K562 (cell line): ENCODE results near the gene MGAT5. TPM values are rescaled to one million over a fixed set of nuclear protein-coding genes. Genes with fewer than 3 reads are reported as not detected.

ENCODE experiments used
- ATAC-seq: fragments of 200-7000 bp; cut with Tn5 transposase; 3 replicates; pipeline ENCODE4 v1.9.1; 2020; ENCODE audit warnings: moderate library complexity
- BruUV-seq: library from RNA; stranded (reverse); fragments of 400-500 nt; replicated peaks from 2 replicates; lab custom pipeline; 2021; lab: Mats Ljungman, UMichigan
- CTCF ChIA-PET: fragments of 300-600 bp; formaldehyde crosslinking; extraction: SDS; loops from one replicate; lab custom pipeline; 2021; ENCODE audit warnings: low intra/inter-chr PET ratio; lab: Yijun Ruan, JAX
- POLR2A ChIA-PET: fragments of 300-600, 350-650 bp; sonication (Branson Sonifier 250); formaldehyde crosslinking; extraction: SDS; loops from one replicate; lab custom pipeline; 2021; ENCODE audit warnings: antibody characterized with exemption, inconsistent platforms; lab: Yijun Ruan, JAX
- DNase-seq, 4 experiments: peaks; one replicate each; pipeline versions ENCODE4 v3.0.0 to v3.0.0-alpha.2; 2011 to 2018; ENCODE audit warnings: low spot score in 3 of 4, mixed read lengths in 3 of 4; ENCODE audit errors: extremely low read depth in 1 of 4
- FAIRE-seq: peaks from 2 replicates; lab custom pipeline; 2011; peaks lifted over from hg19 to GRCh38; lab: Jason Lieb, UNC
- H2AFZ ChIP-seq: 2 replicates; pipeline ENCODE4 v1.6.0; 2011; ENCODE audit warnings: low read depth, low read length, control low read depth, inconsistent platforms
- H3K27ac ChIP-seq: fragments of 200-600 bp; 3 replicates; pipeline ENCODE4 v1.8.0; 2011; ENCODE audit warnings: low read depth, mild to moderate bottlenecking, control low read depth, inconsistent platforms, low read length, moderate library complexity, mixed read lengths; ENCODE audit errors: extremely low read depth
- H3K27me3 ChIP-seq, 2 experiments: fragments of 300-600 bp in 1 of 2; 2 replicates in 1 of 2; 3 replicates in 1 of 2; pipeline versions ENCODE4 v1.6.0 to v1.8.0; 2011; ENCODE audit warnings: inconsistent platforms in 2 of 2, low read length in 2 of 2, mild to moderate bottlenecking in 1 of 2, mixed read lengths in 1 of 2, moderate library complexity in 1 of 2; ENCODE audit not compliant: control insufficient read depth in 2 of 2, insufficient read depth in 2 of 2
- H3K36me3 ChIP-seq: fragments of 300-600 bp; 3 replicates; pipeline ENCODE4 v1.8.0; 2011; ENCODE audit warnings: mild to moderate bottlenecking, low read length, inconsistent platforms; ENCODE audit not compliant: control insufficient read depth, insufficient read depth
- H3K4me1 ChIP-seq, 2 experiments: fragments of 200-600 bp in 1 of 2; replicated peaks in 1 of 2; 2 replicates in 1 of 2; 3 replicates in 1 of 2; pipeline versions ENCODE4 v1.5.1 to v1.8.0; 2011; ENCODE audit warnings: inconsistent platforms in 2 of 2, low read length in 2 of 2, mild to moderate bottlenecking in 1 of 2, mixed read lengths in 1 of 2, moderate library complexity in 1 of 2; ENCODE audit not compliant: control insufficient read depth in 2 of 2, insufficient read depth in 2 of 2
- H3K4me2 ChIP-seq: 2 replicates; pipeline ENCODE4 v1.6.1; 2011; ENCODE audit warnings: low read length, control low read depth, inconsistent platforms, mixed read lengths; ENCODE audit not compliant: insufficient read depth
- H3K4me3 ChIP-seq: fragments of 200-600 bp; sonication (generic), shearing (Covaris generic); 2 replicates; pipeline ENCODE4 v1.5.1; 2016; ENCODE audit warnings: control low read depth, inconsistent platforms
- H3K79me2 ChIP-seq: fragments of 200-600 bp; 3 replicates; pipeline ENCODE4 v1.8.0; 2011; ENCODE audit warnings: low read length, inconsistent platforms; ENCODE audit not compliant: control insufficient read depth, insufficient read depth
- H3K9ac ChIP-seq, 2 experiments: 2 replicates each; pipeline versions ENCODE4 v1.6.0 to v1.6.1; 2011; ENCODE audit warnings: low read depth in 2 of 2, low read length in 2 of 2, control low read depth in 1 of 2, inconsistent platforms in 1 of 2, mild to moderate bottlenecking in 1 of 2, mixed read lengths in 1 of 2; ENCODE audit not compliant: insufficient read depth in 1 of 2
- H3K9me1 ChIP-seq: one replicate; pipeline ENCODE4 v1.6.0; 2011; ENCODE audit warnings: inconsistent platforms, mild to moderate bottlenecking, low read length, moderate library complexity; ENCODE audit not compliant: control insufficient read depth, insufficient read depth
- H3K9me3 ChIP-seq: replicated peaks from 2 replicates; pipeline ENCODE4 v1.5.1; 2011; ENCODE audit warnings: low read depth, low read length, inconsistent platforms; ENCODE audit not compliant: control insufficient read depth, insufficient read depth
- H4K20me1 ChIP-seq: replicated peaks from 2 replicates; pipeline ENCODE4 v1.6.1; 2011; ENCODE audit warnings: low read length, inconsistent platforms, mixed read lengths; ENCODE audit not compliant: control insufficient read depth, insufficient read depth
- COPS2 ChIP-seq: fragments of 450-650 bp; conservative IDR thresholded peaks from 2 replicates; pipeline ENCODE4 v1.6.1; 2016; ENCODE audit warnings: mild to moderate bottlenecking, moderate library complexity
- EGR1 ChIP-seq: fragments of 450-650 bp; conservative IDR thresholded peaks from 2 replicates; pipeline ENCODE4 v1.6.1; 2017; ENCODE audit warnings: mild to moderate bottlenecking
- KDM5B ChIP-seq: fragments of 200-600 bp; sonication (generic); IDR thresholded peaks from 2 replicates; pipeline ENCODE4 v1.6.1; 2012; ENCODE audit warnings: low read depth, mild to moderate bottlenecking, moderate library complexity, low read length, control low read depth, inconsistent platforms; ENCODE audit not compliant: insufficient replicate concordance
- POU5F1 ChIP-seq: fragments of 150-350 bp; IDR thresholded peaks from 2 replicates; pipeline ENCODE4 v1.6.1; 2014; ENCODE audit warnings: borderline replicate concordance, low read length, low read depth, mild to moderate bottlenecking; ENCODE audit not compliant: partially characterized antibody
- SIRT6 ChIP-seq: IDR thresholded peaks from one replicate; pipeline ENCODE4 v1.6.1; 2012; ENCODE audit warnings: low read depth, mild to moderate bottlenecking, control low read depth, inconsistent platforms, low read length, moderate library complexity
- SMARCA4 ChIP-seq: fragments of 450-650 bp; IDR thresholded peaks from 2 replicates; pipeline ENCODE4 v1.6.1; 2016
- SUPT5H ChIP-seq: fragments of 450-650 bp; IDR thresholded peaks from 2 replicates; pipeline ENCODE4 v1.6.1; 2016
- TGIF2 ChIP-seq: sonication (generic); formaldehyde crosslinking; IDR thresholded peaks from 2 replicates; pipeline ENCODE4 v1.8.1; 2022; ENCODE audit warnings: mild to moderate bottlenecking, missing genetic modification reagents, moderate library complexity
- ZNF764 ChIP-seq: fragments of 250-450 bp; sonication (Bioruptor Pico); IDR thresholded peaks from 2 replicates; pipeline ENCODE4 v1.4.0; 2020; ENCODE audit warnings: low read depth, mild to moderate bottlenecking, moderate library complexity
- WGBS: fragments of 100-300 bp; shearing (Covaris generic); methylation state at CpG from one replicate; pipeline ENCODE4 v1.1.6; 2016; ENCODE audit warnings: low coverage, mixed read lengths; ENCODE audit not compliant: insufficient coverage; ENCODE audit errors: missing lambda C conversion rate; 5-methylcytosine and 5-hydroxymethylcytosine counted together
- in situ Hi-C: fragments of 300-500 bp; cut with MboI; formaldehyde crosslinking; loops from 4 replicates; pipeline ENCODE4 v1.15.0; 2018; ENCODE audit warnings: inconsistent platforms, mixed read lengths
- intact Hi-C: fragments of 100-400 bp; cut with micrococcal nuclease; formaldehyde crosslinking; loops from 2 replicates; pipeline ENCODE4 v1.14.2; 2022
- polyA plus RNA-seq, 8 experiments: library from polyadenylated mRNA; depleted of rRNA in 4 of 8; stranded (reverse) in 5 of 8; unstranded in 3 of 8; fragments of >200 nt; fragmentation: Nextera tagmentation in 2 of 8; fragmentation: Illumina TruSeq in 1 of 8; extraction: Ambion mirVana in 2 of 8; extraction: Trizol in 1 of 8; gene quantifications; 2 replicates each; pipeline versions ENCODE4 v1.2.1 to v1.2.3, GENCODE V29; 2011 to 2014; ENCODE audit warnings: inconsistent platforms in 1 of 8, missing spikeins in 1 of 8
- total RNA-seq, 7 experiments: library from RNA; depleted of rRNA in 6 of 7; stranded (reverse); fragments of >200 nt in 6 of 7; fragmentation: Illumina TruSeq in 2 of 7; extraction: Trizol in 2 of 7; gene quantifications; 2 replicates each; pipeline versions ENCODE4 v1.2.1 to v1.2.3, GENCODE V29; 2011 to 2021; ENCODE audit warnings: low replicate concordance in 1 of 7
- TF ChIP-seq, protein P1 (sequence below): fragments of 200-800 bp; sonication (Bioruptor generic); IDR thresholded peaks from 2 replicates; pipeline ENCODE4 v1.6.1; 2017; ENCODE audit warnings: missing genetic modification characterization, missing compliant biosample characterization
- TF ChIP-seq, protein P2 (sequence below): sonication (generic); formaldehyde crosslinking; IDR thresholded peaks from 2 replicates; pipeline ENCODE4 v1.8.0; 2023; ENCODE audit warnings: missing genetic modification reagents, mild to moderate bottlenecking, borderline replicate concordance
- TF ChIP-seq, protein P3 (sequence below): IDR thresholded peaks from 3 replicates; pipeline ENCODE4 v1.6.1; 2011; ENCODE audit warnings: borderline replicate concordance, mild to moderate bottlenecking; ENCODE audit not compliant: insufficient read length, insufficient read depth
- TF ChIP-seq, protein P4 (sequence below): fragments of 450-650 bp; formaldehyde crosslinking; IDR thresholded peaks from 2 replicates; pipeline ENCODE4 v1.4.0; 2020; ENCODE audit warnings: mild to moderate bottlenecking, mixed read lengths

The MGAT5 gene
- total and polyA plus RNA-seq, 9 of the 15 experiments (the other 6 are each of a cell fraction or from before 2014, with no cell fraction given), result 1.6 to 18.6 (median 11.1) TPM

DNA sequence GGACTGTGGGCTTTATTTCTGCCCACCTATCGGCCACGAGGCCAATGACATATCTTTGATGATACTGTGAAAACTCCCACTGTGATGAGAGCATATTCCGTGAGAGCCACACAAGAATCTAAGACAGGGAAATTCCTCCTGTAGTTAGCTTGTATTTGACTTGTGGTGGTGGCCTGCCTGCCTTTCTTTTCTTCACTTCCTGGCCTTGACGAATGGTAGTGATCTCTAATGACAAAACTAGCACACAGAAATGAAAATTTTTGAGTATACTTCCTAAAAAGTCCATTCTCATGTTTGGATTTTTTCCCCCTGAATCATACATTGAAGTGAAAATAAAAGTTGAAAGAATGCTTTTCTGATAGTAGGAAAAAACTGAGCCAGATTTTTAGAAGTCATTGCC, 94.4 kb downstream of the MGAT5 start:
- no peak for TF ChIP-seq POU5F1
- TF ChIP-seq, protein P1, sequence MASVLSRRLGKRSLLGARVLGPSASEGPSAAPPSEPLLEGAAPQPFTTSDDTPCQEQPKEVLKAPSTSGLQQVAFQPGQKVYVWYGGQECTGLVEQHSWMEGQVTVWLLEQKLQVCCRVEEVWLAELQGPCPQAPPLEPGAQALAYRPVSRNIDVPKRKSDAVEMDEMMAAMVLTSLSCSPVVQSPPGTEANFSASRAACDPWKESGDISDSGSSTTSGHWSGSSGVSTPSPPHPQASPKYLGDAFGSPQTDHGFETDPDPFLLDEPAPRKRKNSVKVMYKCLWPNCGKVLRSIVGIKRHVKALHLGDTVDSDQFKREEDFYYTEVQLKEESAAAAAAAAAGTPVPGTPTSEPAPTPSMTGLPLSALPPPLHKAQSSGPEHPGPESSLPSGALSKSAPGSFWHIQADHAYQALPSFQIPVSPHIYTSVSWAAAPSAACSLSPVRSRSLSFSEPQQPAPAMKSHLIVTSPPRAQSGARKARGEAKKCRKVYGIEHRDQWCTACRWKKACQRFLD, result no peak
- TF ChIP-seq SMARCA4, result no peak
- TF ChIP-seq COPS2, result no peak
- TF ChIP-seq, protein P2, sequence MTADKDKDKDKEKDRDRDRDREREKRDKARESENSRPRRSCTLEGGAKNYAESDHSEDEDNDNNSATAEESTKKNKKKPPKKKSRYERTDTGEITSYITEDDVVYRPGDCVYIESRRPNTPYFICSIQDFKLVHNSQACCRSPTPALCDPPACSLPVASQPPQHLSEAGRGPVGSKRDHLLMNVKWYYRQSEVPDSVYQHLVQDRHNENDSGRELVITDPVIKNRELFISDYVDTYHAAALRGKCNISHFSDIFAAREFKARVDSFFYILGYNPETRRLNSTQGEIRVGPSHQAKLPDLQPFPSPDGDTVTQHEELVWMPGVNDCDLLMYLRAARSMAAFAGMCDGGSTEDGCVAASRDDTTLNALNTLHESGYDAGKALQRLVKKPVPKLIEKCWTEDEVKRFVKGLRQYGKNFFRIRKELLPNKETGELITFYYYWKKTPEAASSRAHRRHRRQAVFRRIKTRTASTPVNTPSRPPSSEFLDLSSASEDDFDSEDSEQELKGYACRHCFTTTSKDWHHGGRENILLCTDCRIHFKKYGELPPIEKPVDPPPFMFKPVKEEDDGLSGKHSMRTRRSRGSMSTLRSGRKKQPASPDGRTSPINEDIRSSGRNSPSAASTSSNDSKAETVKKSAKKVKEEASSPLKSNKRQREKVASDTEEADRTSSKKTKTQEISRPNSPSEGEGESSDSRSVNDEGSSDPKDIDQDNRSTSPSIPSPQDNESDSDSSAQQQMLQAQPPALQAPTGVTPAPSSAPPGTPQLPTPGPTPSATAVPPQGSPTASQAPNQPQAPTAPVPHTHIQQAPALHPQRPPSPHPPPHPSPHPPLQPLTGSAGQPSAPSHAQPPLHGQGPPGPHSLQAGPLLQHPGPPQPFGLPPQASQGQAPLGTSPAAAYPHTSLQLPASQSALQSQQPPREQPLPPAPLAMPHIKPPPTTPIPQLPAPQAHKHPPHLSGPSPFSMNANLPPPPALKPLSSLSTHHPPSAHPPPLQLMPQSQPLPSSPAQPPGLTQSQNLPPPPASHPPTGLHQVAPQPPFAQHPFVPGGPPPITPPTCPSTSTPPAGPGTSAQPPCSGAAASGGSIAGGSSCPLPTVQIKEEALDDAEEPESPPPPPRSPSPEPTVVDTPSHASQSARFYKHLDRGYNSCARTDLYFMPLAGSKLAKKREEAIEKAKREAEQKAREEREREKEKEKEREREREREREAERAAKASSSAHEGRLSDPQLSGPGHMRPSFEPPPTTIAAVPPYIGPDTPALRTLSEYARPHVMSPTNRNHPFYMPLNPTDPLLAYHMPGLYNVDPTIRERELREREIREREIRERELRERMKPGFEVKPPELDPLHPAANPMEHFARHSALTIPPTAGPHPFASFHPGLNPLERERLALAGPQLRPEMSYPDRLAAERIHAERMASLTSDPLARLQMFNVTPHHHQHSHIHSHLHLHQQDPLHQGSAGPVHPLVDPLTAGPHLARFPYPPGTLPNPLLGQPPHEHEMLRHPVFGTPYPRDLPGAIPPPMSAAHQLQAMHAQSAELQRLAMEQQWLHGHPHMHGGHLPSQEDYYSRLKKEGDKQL (CRISPR knock-in tag), result no peak
- TF ChIP-seq, protein P3, sequence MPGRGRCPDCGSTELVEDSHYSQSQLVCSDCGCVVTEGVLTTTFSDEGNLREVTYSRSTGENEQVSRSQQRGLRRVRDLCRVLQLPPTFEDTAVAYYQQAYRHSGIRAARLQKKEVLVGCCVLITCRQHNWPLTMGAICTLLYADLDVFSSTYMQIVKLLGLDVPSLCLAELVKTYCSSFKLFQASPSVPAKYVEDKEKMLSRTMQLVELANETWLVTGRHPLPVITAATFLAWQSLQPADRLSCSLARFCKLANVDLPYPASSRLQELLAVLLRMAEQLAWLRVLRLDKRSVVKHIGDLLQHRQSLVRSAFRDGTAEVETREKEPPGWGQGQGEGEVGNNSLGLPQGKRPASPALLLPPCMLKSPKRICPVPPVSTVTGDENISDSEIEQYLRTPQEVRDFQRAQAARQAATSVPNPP, result no peak
- TF ChIP-seq TGIF2 (CRISPR knock-in tag), result no peak
- no peak for TF ChIP-seq SUPT5H
- no peak for TF ChIP-seq KDM5B
- TF ChIP-seq, protein P4, sequence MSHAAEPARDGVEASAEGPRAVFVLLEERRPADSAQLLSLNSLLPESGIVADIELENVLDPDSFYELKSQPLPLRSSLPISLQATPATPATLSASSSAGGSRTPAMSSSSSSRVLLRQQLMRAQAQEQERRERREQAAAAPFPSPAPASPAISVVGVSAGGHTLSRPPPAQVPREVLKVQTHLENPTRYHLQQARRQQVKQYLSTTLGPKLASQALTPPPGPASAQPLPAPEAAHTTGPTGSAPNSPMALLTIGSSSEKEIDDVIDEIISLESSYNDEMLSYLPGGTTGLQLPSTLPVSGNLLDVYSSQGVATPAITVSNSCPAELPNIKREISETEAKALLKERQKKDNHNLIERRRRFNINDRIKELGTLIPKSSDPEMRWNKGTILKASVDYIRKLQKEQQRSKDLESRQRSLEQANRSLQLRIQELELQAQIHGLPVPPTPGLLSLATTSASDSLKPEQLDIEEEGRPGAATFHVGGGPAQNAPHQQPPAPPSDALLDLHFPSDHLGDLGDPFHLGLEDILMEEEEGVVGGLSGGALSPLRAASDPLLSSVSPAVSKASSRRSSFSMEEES (CRISPR knock-in tag), result no peak
- no peak for TF ChIP-seq EGR1
- TF ChIP-seq ZNF764, result no peak
- no peak for TF ChIP-seq SIRT6
- H3K27ac ChIP-seq, result no peak overlapping the region
- 54% methylated on average over 4 of the region's 4 CpGs for WGBS
- CTCF ChIA-PET, result no interaction called here
- in situ Hi-C loops (no loop called here), intact Hi-C loops (no loop called here)
- H3K79me2 ChIP-seq, result no peaks in the 10 kb centered on the region
- POLR2A ChIA-PET, result interaction anchor here (1.1 kb wide), 1 partner anchor 20 kb away, joined by 4 read pairs; no protein-coding TSS in a partner anchor
- no TSS peak for BruUV-seq
- H3K9ac ChIP-seq, result no peak overlapping the region
- H4K20me1 ChIP-seq, result no peaks in the 10 kb centered on the region
- ATAC-seq (no peak), DNase-seq (no peak), FAIRE-seq (no peak)
- no peak overlapping the region for H2AFZ ChIP-seq
- H3K36me3 ChIP-seq, result no peaks in the 10 kb centered on the region
- no peak overlapping the region for H3K4me2 ChIP-seq
- H3K9me1 ChIP-seq, result no peaks in the 10 kb centered on the region
- H3K4me1 ChIP-seq, result no peaks in the 10 kb centered on the region
- H3K27me3 ChIP-seq, result no peaks in the 10 kb centered on the region
- H3K9me3 ChIP-seq, result no peaks in the 10 kb centered on the region
- H3K4me3 ChIP-seq, result no peak overlapping the region
